Stimulated activated CD8-positive, alpha-beta memory T cell treated with anti-CD3 and anti-CD28 coated beads, Interleukin-12 subunit alpha, Interleukin-12 subunit beta, amount 100 ng/mL, for 24 hours (primary cell): ENCODE data around the gene IGFALS.

Experiments
- DNase-seq: peaks from one replicate; pipeline ENCODE4 v3.0.0-alpha.2; 2020; ENCODE audit errors: extremely low read depth

Gene IGFALS

DNA sequence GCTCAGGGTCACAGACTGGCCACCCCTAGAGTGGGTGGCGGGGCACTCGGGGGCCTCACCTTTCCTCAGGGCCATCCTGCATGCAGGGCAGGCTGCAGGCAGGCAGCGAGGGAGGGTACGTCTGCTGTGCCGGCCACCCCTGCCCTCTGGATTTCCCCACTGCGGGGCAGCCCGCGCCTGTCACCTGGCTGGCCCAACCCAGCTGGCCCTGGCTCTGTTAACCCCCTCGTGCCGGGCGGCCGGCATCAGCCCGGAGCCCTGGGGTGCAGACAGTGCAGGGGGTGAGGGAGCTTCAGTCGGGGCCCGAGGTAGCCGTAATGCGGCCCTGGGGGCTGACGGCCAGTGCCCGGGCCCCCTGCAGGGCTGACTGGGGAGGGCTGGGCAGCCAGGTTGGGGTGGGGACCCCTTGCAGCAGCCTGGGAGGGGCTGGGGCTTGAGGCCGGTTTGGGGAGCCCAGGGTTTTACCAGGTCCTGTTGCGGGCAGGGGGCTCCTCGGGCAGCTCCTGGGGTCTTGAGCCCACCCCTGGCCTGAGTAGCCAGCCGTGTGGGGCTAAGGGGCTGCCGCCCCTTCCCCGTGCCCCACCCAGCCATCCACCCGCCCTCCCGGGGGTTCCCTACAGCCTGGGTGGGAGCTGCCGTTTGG lies at the start of gene IGFALS:
Gene IGFALS, minus strand, starts transcription at position 128 of the 643 bp plus-strand sequence. Its CDS starts 53 bp downstream, at position 75.
- no peak for DNase-seq

DNA sequence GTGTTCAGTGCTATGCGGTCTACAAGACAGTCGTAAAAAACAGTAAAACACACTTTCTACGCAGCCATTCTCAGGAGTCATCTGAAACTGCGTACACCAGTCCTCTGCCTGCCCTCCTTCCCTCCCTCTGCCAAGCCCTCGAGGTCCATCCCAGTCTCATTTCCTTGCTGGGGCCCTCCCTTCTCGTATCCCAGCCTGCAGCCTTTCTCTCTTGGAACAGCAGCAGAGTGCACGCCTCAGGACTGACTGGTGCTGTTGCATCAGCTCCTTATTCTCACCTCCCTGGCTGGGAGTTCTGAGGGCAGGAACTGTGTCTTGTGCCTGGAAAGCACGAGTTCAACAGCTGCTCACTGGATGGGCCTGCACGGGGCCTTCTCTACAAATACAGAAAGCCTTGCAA lies 46.0 kb upstream of the IGFALS start:
- DNase-seq: no peak

- DNase-seq: no peak
Measured at GRCh38 chr16:1834096-1834495, 40.6 kb upstream of the IGFALS start.

GRCh38 chr16:1832838-1833454 lies 39.4 kb upstream of the IGFALS start:
- DNase-seq: no peak

GRCh38 chr16:1831186-1832075 lies 37.9 kb upstream of the IGFALS start:
- DNase-seq: no peak

GRCh38 chr16:1830213-1830612 lies 36.7 kb upstream of the IGFALS start:
- DNase-seq: no peak

- no peak for DNase-seq
Measured at GRCh38 chr16:1828645-1829410, 35.3 kb upstream of the IGFALS start.

DNA sequence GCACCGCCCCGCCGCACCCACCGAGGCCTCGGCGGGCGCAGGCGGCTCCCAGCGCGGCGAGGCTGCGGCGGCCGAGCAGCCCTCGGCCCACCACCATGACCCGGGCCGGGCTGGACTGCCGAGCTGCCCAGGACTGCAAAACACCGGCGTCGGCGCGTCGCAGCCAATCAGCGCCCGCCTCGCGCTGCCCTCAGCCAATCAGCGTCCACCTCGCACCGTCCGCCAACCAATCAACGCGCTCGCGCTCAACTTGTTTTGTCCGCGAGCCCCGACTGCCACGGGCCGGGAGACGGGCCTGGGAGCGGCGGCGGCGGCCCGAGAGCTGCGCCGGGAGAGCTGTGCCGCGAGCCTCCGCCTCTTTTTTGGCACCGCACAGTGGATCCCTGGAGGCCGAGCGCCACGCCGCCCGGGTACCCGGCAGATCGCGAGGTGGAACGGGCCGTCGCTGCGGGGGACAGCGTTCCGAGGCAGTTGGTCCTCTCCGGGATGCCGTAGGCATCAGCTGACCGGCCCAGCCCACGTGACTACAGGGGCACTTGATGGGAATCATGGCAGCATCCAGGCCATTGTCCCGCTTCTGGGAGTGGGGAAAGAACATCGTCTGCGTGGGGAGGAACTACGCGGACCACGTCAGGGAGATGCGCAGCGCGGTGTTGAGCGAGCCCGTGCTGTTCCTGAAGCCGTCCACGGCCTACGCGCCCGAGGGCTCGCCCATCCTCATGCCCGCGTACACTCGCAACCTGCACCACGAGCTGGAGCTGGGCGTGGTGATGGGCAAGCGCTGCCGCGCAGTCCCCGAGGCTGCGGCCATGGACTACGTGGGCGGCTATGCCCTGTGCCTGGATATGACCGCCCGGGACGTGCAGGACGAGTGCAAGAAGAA lies 33.4 kb upstream of the IGFALS start, which contains the start of the genes FAHD1 and HAGH:
Gene FAHD1, plus strand, starts transcription at position 516 of the 883 bp plus-strand sequence. Its CDS starts 33 bp downstream, at position 549.
Gene HAGH, minus strand, starts transcription at position 135 of the 883 bp plus-strand sequence. Its CDS starts 38 bp downstream, at position 97.
- DNase-seq: peak; percentile 75

DNA sequence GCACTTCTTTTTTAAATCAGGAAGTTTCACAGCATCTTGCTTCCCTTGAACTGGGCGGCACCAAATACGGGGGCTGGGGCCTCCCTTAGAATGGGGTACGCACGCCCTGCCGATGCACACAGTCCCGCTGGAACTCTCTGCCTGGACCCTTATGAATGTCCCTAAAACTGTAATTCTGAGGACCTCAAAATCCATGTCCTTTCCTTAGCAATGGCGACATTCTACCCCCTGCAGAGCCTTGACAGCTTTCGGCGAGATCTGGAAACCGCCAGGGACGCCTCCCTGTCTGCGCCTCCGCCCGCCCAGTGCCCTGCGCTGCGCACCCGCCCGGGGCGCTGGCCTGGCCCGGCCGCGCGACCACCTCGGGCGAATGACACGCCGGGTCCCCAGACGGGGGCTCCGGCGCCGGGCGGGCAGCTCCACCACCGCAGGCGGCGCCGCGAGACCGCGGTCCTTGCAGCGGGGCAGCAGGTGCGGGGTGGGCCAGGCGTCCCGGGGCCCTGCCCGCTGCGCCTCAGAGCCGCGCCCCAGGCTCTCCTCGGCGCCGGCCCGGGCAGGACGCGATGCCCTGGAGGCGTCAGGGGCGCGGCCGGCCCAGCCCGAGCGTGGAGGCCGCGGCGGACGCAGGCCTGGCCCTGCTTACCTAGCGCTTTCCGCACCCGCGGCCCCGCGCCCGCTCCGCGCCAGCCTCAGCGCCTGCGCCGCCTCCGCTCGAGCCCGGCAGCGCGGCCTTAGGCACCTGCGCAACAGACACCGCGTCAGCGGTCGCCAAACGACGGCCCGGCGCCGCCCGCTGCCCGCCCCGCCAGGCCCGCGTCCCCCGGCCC lies 32.6 kb upstream of the IGFALS start:
- DNase-seq: peak; percentile 40

DNA sequence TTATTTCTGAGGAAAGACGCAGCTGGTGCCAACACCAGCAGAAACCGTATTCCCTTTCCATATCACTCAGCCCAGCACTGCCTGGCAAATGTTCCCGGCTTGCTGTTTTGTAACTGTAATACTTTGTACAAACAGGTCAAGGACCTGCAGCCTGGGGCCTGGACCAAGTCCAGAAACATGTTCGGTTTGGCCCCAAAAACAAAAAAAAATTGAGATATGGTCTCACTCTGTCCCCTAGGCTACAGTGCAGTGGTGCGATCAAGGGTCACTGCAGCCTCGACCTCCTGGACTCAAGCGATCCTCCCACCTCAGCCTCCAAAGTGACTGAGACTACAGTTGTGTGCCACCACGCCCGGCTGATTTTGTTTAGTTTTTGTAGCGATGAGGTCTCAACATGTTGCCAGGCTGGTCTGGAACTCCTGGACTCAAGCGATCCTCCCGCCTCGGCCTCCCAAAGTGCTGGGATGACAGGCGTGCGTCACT lies 31.9 kb upstream of the IGFALS start:
- no peak for DNase-seq

DNA sequence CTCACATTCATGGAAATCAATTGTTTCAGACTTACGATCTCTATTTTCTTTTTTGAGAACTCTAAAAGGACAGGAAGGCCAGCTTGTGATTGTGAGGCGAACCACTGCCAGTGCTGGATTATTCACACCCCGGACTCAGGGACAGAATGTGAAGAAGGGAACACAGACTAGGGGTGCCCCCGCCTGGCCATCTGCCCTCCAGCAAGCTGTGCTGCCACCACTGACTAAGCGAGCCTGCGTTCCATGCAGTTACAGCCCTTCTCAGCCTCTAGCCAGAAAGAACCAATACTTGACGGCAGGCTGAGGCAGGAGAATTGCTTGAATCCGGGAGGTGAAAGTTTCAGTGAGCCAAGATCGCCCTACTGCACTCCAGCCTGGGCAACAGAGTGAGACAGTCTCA lies 30.3 kb upstream of the IGFALS start:
- no peak for DNase-seq

GRCh38 chr16:1822801-1823200 lies 29.3 kb upstream of the IGFALS start:
- DNase-seq: no peak

GRCh38 chr16:1821861-1822611 lies 28.5 kb upstream of the IGFALS start:
- no peak for DNase-seq

- no peak for DNase-seq
Measured at GRCh38 chr16:1820946-1821290, 27.4 kb upstream of the IGFALS start.

DNA sequence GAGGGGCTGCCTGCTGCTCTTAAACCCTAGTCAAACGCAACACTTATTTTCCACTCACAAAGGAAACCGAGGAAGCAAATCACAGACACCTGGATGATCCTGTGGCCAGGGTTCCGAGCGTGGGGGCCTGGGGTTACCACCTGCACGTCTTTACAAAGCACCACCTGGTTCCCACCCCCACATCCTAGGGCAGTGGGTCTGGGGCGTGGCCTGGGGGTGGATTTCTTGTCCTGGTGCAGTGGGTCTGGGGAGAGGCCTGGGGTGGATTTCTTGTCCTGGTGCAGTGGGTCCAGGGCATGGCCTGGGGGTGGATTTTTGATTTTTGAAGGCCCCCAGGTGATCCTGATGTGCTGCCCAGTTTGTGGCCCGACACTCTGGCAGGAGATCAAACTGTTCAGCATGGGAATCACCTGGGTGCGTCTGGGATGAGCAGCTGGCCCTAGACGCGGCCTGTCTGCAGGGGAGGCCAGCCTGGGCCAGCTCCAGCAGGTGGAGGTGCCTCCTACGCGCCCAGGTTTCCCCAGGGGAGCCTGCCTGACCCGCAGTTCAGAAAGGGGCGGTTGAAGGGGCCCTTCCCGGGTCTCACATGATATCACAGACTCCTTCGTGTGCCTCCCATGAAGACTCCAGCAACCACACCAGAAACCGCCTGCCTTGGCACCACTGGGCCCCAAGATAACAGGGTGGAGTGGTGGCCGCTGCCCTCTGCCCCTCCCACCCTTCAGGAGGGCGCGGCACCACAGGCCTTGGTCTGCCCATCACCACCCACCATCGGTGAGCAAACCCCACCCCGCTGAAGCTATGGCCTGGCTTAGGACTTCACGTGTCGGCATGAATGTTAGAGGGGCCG lies 26.8 kb upstream of the IGFALS start:
- no peak for DNase-seq

DNA sequence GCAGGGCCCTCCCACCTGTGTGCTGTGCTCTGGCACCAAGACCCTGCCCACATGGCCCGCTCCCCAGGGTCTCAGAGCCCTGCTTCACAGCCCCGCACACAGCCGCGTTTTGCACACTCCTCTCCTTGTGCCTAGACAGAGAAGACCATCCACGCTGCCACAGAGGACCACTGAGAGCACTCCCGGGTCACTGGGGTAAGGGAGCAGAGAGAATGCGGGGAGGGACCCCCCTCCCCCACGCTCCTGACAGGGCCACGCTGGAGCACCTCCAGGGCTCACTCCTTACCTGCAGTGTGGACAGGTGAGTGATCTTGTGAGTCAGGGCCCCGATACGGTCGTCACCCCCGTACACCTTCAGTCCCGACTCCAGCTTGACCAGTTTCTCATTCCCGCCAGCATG lies 26.1 kb upstream of the IGFALS start:
- no peak for DNase-seq

- DNase-seq: no peak
Measured at GRCh38 chr16:1818873-1819525, 25.5 kb upstream of the IGFALS start.
